Measurements from ENCODE around the gene PRR36. TPM values are rescaled to one million over a fixed set of nuclear protein-coding genes. Genes with fewer than 3 reads are reported as not detected.
A peak's percentile ranks its signal among the peaks of the same experiment; 100 is the strongest.

Gene PRR36
- total and polyA plus RNA-seq, 10 donors = 0.02 to 0.43 (median 0.09) TPM; not detected in 3

- 84 to 95% (median 93%) methylated on average over 14 to 21 of the region's 21 CpGs for WGBS, 5 donors
- H3K27ac ChIP-seq = no peak overlapping the region
- DNase-seq = peak; percentile 74
- no peak overlapping the region for H3K4me3 ChIP-seq
- no peaks in the 10 kb centered on the region for H3K9me3 ChIP-seq
- intact Hi-C loops (cut with DNase I; ENCODE audit: low total_unique reads) = no loop called here
- H3K4me1 ChIP-seq = peaks cover 9 to 70% (median 43%) of the 10 kb centered on the region in 6 donors
- H3K27me3 ChIP-seq (replicated peaks in 1 of 7) = peaks cover 0 to 8% (median 5%) of the 10 kb centered on the region in 7 donors
- peaks cover 0 to 92% (median 45%) of the 10 kb centered on the region in 6 donors for H3K36me3 ChIP-seq
- TF ChIP-seq POLR2A (IDR thresholded peaks at IDR 0.05) (no peak), POLR2AphosphoS5 (IDR thresholded peaks at IDR 0.05) (no peak)
- TF ChIP-seq, protein P1, sequence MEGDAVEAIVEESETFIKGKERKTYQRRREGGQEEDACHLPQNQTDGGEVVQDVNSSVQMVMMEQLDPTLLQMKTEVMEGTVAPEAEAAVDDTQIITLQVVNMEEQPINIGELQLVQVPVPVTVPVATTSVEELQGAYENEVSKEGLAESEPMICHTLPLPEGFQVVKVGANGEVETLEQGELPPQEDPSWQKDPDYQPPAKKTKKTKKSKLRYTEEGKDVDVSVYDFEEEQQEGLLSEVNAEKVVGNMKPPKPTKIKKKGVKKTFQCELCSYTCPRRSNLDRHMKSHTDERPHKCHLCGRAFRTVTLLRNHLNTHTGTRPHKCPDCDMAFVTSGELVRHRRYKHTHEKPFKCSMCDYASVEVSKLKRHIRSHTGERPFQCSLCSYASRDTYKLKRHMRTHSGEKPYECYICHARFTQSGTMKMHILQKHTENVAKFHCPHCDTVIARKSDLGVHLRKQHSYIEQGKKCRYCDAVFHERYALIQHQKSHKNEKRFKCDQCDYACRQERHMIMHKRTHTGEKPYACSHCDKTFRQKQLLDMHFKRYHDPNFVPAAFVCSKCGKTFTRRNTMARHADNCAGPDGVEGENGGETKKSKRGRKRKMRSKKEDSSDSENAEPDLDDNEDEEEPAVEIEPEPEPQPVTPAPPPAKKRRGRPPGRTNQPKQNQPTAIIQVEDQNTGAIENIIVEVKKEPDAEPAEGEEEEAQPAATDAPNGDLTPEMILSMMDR (IDR thresholded peaks at IDR 0.05 in 8 of 11, conservative IDR thresholded peaks at IDR 0.05 in 3 of 11) = no peak
Observed at GRCh38 chr19:7909471-7910067, 35.4 kb upstream of the PRR36 start.

DNA sequence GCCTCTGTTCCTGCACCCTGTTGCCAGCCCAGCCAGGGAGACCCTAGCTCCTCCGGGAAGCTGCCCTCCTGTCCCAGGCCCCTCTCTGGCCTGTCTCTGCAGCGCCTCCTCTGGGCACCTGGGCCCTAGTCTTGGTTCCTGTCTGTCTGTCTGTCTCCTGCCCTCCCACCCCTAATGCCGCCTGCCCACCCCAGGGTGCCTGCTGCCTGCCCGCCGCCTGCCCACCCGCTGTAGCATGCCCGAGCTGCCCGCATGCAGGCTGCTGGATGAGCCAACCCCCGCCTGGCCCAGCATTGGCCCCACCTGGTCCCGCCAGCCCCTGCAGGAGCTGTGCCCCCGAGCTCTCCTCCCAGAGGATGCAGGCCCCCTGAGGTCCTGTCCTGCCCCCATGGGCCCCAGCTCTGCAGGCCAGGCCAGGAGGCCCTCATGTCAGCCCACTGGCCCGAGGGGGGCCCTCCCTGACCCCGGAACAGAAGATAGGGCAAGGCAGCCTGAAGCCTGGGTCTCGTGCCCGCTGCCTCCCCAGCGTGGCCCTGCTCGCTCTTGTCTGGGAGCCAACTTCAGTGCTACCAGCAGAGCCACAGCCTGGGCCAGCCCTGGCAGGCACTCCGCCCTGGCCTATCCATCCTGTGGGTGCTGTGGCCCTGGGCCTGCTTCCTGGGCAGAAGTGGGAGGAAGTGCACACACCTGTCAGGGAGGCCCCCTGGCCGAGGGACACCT lies 34.7 kb upstream of the PRR36 start:
- intact Hi-C loops (cut with DNase I; ENCODE audit: low total_unique reads) = no loop called here
- Histone ChIP-seq H3K4me3 (no peak overlapping the region), H3K9me3 (no peaks in the 10 kb centered on the region), H3K27me3 (replicated peaks in 1 of 7) (peaks cover 0 to 1% (median 0%) of the 10 kb centered on the region in 7 donors), H3K27ac (no peak overlapping the region), H3K4me1 (peaks cover 10 to 75% (median 46%) of the 10 kb centered on the region in 6 donors), H3K36me3 (peaks cover 0 to 90% (median 45%) of the 10 kb centered on the region in 6 donors)
- TF ChIP-seq POLR2AphosphoS5 (IDR thresholded peaks at IDR 0.05) (peak in 1 of 3 donors; percentile 27), POLR2A (IDR thresholded peaks at IDR 0.05) (no peak)
- TF ChIP-seq, protein P1 (IDR thresholded peaks at IDR 0.05 in 8 of 11, conservative IDR thresholded peaks at IDR 0.05 in 3 of 11) = no peak
- WGBS, 5 donors = 82 to 94% (median 88%) methylated on average over 11 to 19 of the region's 19 CpGs
- DNase-seq = peak; percentile 76

- TF ChIP-seq POLR2AphosphoS5 (IDR thresholded peaks at IDR 0.05) = peak in 1 of 3 donors; percentile 14
- no peak for TF ChIP-seq POLR2A (IDR thresholded peaks at IDR 0.05)
- TF ChIP-seq, protein P1 (IDR thresholded peaks at IDR 0.05 in 8 of 11, conservative IDR thresholded peaks at IDR 0.05 in 3 of 11) = no peak
- intact Hi-C loops (cut with DNase I; ENCODE audit: low total_unique reads) = no loop called here
Observed at GRCh38 chr19:7908078-7908699, 34.0 kb upstream of the PRR36 start.

DNA sequence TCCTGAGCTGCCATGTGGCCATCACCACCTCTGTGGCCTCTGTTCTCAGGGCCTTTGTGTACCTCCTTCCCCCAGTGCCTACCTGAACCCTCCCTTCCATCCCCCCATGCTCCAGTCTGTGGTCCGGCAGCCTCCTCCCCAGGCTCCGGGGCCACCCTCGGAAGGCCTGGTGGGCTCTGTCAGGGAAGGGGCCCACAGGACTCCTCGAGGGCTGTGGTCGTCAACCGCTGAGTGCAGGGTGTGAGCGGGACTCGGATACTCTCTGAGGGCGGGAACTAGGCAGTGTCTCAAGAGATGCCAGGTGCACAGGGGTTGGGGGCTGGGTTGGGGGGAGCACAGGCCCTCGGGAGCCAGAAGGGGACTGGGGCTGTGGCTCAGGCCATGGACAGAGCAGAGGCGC lies 33.4 kb upstream of the PRR36 start:
- TF ChIP-seq POLR2A (IDR thresholded peaks at IDR 0.05) (no peak), POLR2AphosphoS5 (IDR thresholded peaks at IDR 0.05) (peak in 1 of 3 donors; percentile 19)
- DNase-seq = no peak
- WGBS, 5 donors = 88 to 94% (median 92%) methylated on average over 11 of the region's 11 CpGs
- intact Hi-C loops (cut with DNase I; ENCODE audit: low total_unique reads) = no loop called here
- Histone ChIP-seq H3K27me3 (replicated peaks in 1 of 7) (no peaks in the 10 kb centered on the region), H3K27ac (no peak overlapping the region), H3K4me3 (no peak overlapping the region), H3K4me1 (peaks cover 14 to 82% (median 53%) of the 10 kb centered on the region in 6 donors), H3K36me3 (peaks cover 0 to 77% (median 40%) of the 10 kb centered on the region in 6 donors), H3K9me3 (no peaks in the 10 kb centered on the region)

More at GRCh38 chr19:7908078-7908699, 34.0 kb upstream of the PRR36 start:
- no peak for DNase-seq
- H3K4me1 ChIP-seq = peaks cover 10 to 76% (median 47%) of the 10 kb centered on the region in 6 donors
- no peaks in the 10 kb centered on the region for H3K9me3 ChIP-seq
- no peaks in the 10 kb centered on the region for H3K27me3 ChIP-seq (replicated peaks in 1 of 7)
- H3K27ac ChIP-seq = no peak overlapping the region
- H3K36me3 ChIP-seq = peaks cover 0 to 83% (median 45%) of the 10 kb centered on the region in 6 donors
- no peak overlapping the region for H3K4me3 ChIP-seq
- WGBS, 5 donors = 71 to 88% (median 79%) methylated on average over 14 of the region's 14 CpGs
